Lower leg skin (tissue), 4 donors: ENCODE results near the gene CDK15. TPM values are rescaled to one million over a fixed set of nuclear protein-coding genes. Genes with fewer than 3 reads are reported as not detected.

ENCODE experiments used
- DNase-seq, 2 donors: peaks; one replicate each; pipeline ENCODE4 v3.0.0-alpha.2; 2019; ENCODE audit warnings: low spot score in 2 of 2
- H3K4me3 ChIP-seq: fragments of 200-600 bp; sonication (generic); 2 replicates; pipeline ENCODE4 v1.5.1; 2017; ENCODE audit warnings: mild to moderate bottlenecking, low read depth; ENCODE audit not compliant: poor library complexity, severe bottlenecking
- POLR2A ChIP-seq, 2 donors: fragments of 450-650 bp; IDR thresholded peaks; one replicate each; pipeline ENCODE4 v1.6.1; 2016 to 2017; ENCODE audit warnings: antibody characterized with exemption in 2 of 2, mild to moderate bottlenecking in 1 of 2, moderate library complexity in 1 of 2
- WGBS, 2 donors: methylation state at CpG; one replicate each; pipeline ENCODE4 v1.1.5; 2018; 5-methylcytosine and 5-hydroxymethylcytosine counted together
- intact Hi-C: fragments of 100-400 bp; cut with DNase I; formaldehyde crosslinking; loops from one replicate; pipeline ENCODE4 v1.15.0; 2023; ENCODE audit warnings: low total_unique reads
- total RNA-seq, 4 donors: library from RNA; depleted of rRNA; stranded (reverse); fragments of >200 nt; gene quantifications; one replicate each; pipeline ENCODE4 v1.1.0, GENCODE V29; 2016
- TF ChIP-seq, protein P1 (sequence below), 3 donors: fragments of 450-650 bp; IDR thresholded peaks; one replicate each; pipeline ENCODE4 v1.5.1; 2016; ENCODE audit warnings: antibody characterized with exemption in 3 of 3, mild to moderate bottlenecking in 3 of 3, moderate library complexity in 2 of 3

Gene CDK15
- total RNA-seq, 4 donors from 2014 or later, result 0.27 to 0.91 (median 0.38) TPM

DNA sequence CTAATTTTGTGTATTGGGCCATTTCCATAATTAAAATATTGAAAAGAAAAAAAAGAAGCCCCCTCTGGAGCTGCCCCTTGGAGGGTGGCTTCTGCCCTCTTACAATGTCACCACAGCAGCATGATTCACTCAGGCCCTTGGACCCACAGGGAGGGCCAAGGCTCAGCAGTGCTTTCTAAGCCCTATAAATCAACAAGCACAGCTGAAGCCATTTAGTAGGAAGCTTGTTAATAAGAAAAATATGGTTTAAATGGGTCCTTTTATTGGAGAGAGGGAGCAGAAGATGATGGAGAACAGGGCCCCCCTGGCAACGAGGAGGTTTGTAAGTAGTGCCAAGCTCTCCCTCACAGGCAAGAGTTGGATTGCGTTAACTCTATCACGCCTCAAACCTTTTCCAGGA, 119.7 kb downstream of the CDK15 start:
- TF ChIP-seq, protein P1, sequence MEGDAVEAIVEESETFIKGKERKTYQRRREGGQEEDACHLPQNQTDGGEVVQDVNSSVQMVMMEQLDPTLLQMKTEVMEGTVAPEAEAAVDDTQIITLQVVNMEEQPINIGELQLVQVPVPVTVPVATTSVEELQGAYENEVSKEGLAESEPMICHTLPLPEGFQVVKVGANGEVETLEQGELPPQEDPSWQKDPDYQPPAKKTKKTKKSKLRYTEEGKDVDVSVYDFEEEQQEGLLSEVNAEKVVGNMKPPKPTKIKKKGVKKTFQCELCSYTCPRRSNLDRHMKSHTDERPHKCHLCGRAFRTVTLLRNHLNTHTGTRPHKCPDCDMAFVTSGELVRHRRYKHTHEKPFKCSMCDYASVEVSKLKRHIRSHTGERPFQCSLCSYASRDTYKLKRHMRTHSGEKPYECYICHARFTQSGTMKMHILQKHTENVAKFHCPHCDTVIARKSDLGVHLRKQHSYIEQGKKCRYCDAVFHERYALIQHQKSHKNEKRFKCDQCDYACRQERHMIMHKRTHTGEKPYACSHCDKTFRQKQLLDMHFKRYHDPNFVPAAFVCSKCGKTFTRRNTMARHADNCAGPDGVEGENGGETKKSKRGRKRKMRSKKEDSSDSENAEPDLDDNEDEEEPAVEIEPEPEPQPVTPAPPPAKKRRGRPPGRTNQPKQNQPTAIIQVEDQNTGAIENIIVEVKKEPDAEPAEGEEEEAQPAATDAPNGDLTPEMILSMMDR (IDR thresholded peaks at IDR 0.05), result no peak
- TF ChIP-seq POLR2A (IDR thresholded peaks at IDR 0.05), result no peak
- intact Hi-C loops, result no loop called here
- no peak for DNase-seq
- no peak overlapping the region for H3K4me3 ChIP-seq
- WGBS, 2 donors, result 54 to 77% methylated on average over 3 of the region's 3 CpGs

DNA sequence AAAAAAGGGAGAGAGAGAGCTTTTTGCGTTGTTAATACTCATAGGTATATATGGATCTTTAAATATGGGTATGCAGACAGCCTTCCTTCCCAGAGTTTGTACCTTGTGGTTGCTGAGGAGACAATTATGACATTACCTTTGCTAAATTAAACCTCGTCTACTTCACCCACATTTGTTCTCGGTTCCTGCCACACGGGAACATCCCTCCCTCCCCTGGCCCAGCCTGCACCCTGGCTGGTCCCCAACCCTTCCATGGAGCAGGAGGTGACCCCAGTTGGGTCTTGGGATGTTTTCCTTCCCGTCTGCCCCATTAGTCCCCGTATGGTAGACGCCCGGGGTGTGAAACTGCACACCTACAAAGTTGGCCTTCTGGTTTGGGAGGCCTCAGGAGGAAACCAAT, 122.0 kb downstream of the CDK15 start:
- DNase-seq, result no peak
- H3K4me3 ChIP-seq, result no peak overlapping the region
- intact Hi-C loops, result no loop called here
- TF ChIP-seq POLR2A (IDR thresholded peaks at IDR 0.05), result no peak
- TF ChIP-seq, protein P1 (IDR thresholded peaks at IDR 0.05), result no peak
- 78 to 80% methylated on average over 8 of the region's 8 CpGs for WGBS, 2 donors

DNA sequence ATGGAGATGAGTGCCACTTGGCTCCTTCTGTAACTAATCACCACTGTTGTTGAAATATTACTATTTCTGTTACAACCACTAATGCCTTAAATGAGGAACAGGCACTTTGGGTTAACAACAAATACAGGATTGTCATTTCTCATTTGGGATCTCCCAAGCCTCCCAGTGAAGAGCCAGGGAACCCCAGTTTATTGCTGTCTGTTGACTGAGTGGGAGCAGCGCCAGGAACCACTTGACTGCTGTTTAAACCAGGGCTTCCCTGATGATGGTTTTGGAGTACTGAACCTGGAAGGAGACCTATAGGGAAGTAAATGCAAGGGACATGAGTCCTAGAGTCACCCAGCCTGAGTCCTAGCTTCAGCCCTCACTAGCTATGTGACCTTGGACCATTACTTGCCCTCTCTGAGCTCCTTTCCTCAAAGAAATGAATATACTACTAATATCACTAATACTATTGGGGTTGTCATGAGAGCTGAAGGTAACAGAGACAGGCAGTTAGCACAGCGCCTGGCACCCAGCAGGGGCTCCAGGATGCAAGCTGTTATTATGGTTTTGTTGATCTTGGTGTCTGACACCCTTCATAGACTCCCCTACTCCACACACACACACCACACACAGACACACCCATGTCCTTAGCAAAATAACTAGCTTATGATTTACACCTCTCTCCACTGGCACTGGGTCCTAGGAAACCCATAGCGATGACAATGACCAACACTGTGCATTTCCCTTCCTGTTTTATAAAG, 123.1 kb downstream of the CDK15 start:
- intact Hi-C loops, result no loop called here
- TF ChIP-seq POLR2A (IDR thresholded peaks at IDR 0.05), result no peak
- TF ChIP-seq, protein P1 (IDR thresholded peaks at IDR 0.05), result no peak
- 91 to 92% methylated on average over 3 of the region's 3 CpGs for WGBS, 2 donors
- no peak overlapping the region for H3K4me3 ChIP-seq
- no peak for DNase-seq

DNA sequence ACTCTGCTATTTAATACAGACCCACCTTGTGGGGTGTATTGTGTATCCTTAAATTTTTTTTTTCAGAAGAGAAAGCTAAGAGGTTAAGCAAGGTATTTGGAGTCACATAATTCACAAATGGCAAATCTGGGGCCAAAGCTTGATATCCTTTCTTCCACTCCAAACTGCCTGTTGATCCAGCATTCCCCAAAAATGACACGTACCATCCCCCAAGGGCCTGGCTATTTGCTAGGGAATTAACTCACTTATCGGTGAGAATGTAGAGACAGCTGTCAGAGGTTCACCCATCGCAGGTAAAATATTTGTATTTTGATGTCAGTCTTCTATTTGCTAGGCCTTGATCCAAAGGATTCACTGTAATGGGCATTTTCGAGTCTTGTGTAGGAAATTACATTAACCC, 123.7 kb downstream of the CDK15 start:
- no peak for TF ChIP-seq POLR2A (IDR thresholded peaks at IDR 0.05)
- TF ChIP-seq, protein P1 (IDR thresholded peaks at IDR 0.05), result no peak
- DNase-seq, result no peak
- intact Hi-C loops, result no loop called here
- no peak overlapping the region for H3K4me3 ChIP-seq
- 81 to 93% methylated on average over 4 of the region's 4 CpGs for WGBS, 2 donors

DNA sequence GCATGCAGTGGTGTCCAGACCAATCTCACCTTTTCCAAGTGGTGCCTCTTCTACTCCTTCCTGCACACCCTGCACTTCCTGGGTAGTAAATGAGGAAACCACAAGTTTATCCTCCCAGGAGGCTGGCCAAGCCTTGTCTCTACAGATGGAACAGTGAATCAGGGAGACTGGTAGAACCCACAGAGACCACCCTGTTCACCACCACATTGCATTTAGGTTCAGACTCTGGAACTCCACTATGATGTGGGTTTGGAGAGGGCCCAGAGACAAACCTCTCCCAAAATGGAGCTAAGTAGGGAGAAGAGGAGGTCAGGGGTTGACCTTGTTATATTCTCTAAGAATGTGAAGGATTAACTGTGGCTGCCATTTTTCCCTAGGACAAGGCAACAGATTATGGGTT, 124.5 kb downstream of the CDK15 start:
- intact Hi-C loops, result no loop called here
- DNase-seq, result no peak
- H3K4me3 ChIP-seq, result no peak overlapping the region
- no peak for TF ChIP-seq POLR2A (IDR thresholded peaks at IDR 0.05)
- TF ChIP-seq, protein P1 (IDR thresholded peaks at IDR 0.05), result no peak

DNA sequence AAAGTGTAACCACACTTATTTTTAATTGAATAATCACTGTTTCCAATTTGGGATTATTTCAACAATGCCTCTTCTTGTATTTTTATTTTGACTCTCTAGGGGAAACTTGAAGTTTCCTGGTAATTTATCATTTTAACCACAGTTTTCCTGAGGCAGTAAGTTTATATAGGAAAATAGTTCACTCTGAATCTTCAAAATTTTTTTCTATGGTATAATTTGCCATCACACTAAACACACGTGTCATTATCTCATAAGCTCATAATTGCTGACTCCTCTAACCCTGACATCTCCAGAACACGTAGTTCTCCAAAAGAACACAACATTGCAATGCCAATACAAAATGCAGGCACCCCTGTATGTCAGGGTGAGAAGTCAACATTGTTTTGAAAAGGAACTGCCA, 125.1 kb downstream of the CDK15 start:
- no peak overlapping the region for H3K4me3 ChIP-seq
- TF ChIP-seq, protein P1 (IDR thresholded peaks at IDR 0.05), result no peak
- no peak for TF ChIP-seq POLR2A (IDR thresholded peaks at IDR 0.05)
- intact Hi-C loops, result no loop called here
- WGBS, 2 donors, result 45 to 47% methylated on average over 2 of the region's 2 CpGs
- DNase-seq, result no peak
